H9 (cell line): ENCODE results near the gene TLE6. TPM values are rescaled to one million over a fixed set of nuclear protein-coding genes. Genes with fewer than 3 reads are reported as not detected.
A peak's percentile ranks its signal among the peaks of the same experiment; 100 is the strongest.

ENCODE experiments used
- DNase-seq: peaks from one replicate; pipeline ENCODE4 v3.0.0-alpha.2; 2017
- H2AFZ ChIP-seq: one replicate; pipeline ENCODE4 v1.6.1; 2013; ENCODE audit warnings: mild to moderate bottlenecking, low read length, control low read depth, moderate library complexity
- H2AK5ac ChIP-seq: 2 replicates; pipeline ENCODE4 v1.6.1; 2013; ENCODE audit warnings: low read length, control low read depth, mixed read lengths; ENCODE audit not compliant: insufficient read length
- H2BK120ac ChIP-seq: one replicate; pipeline ENCODE4 v1.6.1; 2013; ENCODE audit warnings: low read depth, mild to moderate bottlenecking, low read length, control low read depth, inconsistent platforms; ENCODE audit not compliant: poor library complexity, severe bottlenecking
- H2BK12ac ChIP-seq: 2 replicates; pipeline ENCODE4 v1.6.1; 2013; ENCODE audit warnings: low read length, control low read depth, mixed read lengths, low read depth; ENCODE audit not compliant: insufficient read length
- H2BK15ac ChIP-seq: 2 replicates; pipeline ENCODE4 v1.6.1; 2013; ENCODE audit warnings: low read depth, low read length, control low read depth
- H2BK20ac ChIP-seq: one replicate; pipeline ENCODE4 v1.6.1; 2013; ENCODE audit warnings: low read depth, mild to moderate bottlenecking, low read length, control low read depth, inconsistent platforms; ENCODE audit not compliant: poor library complexity, severe bottlenecking
- H2BK5ac ChIP-seq: 2 replicates; pipeline ENCODE4 v1.6.1; 2013; ENCODE audit warnings: low read length, control low read depth, mixed read lengths; ENCODE audit not compliant: insufficient read length
- H3K14ac ChIP-seq: 2 replicates; pipeline ENCODE4 v1.6.1; 2013; ENCODE audit warnings: low read length, control low read depth; ENCODE audit not compliant: insufficient read depth
- H3K18ac ChIP-seq: 2 replicates; pipeline ENCODE4 v1.6.1; 2013; ENCODE audit warnings: low read depth, mild to moderate bottlenecking, mixed read lengths, low read length, control low read depth; ENCODE audit not compliant: insufficient read length
- H3K23ac ChIP-seq: 2 replicates; pipeline ENCODE4 v1.6.1; 2013; ENCODE audit warnings: low read length, control low read depth, mixed read lengths, low read depth; ENCODE audit not compliant: insufficient read length
- H3K23me2 ChIP-seq: 2 replicates; pipeline ENCODE4 v1.6.1; 2013; ENCODE audit warnings: low read depth, mild to moderate bottlenecking, mixed read lengths, low read length, control low read depth; ENCODE audit not compliant: insufficient read length, poor library complexity, severe bottlenecking
- H3K27ac ChIP-seq: 2 replicates; pipeline ENCODE4 v1.5.1; 2013; ENCODE audit warnings: low read length, control low read depth, mixed read lengths, low read depth; ENCODE audit not compliant: insufficient read length
- H3K27me3 ChIP-seq: 2 replicates; pipeline ENCODE4 v1.6.1; 2013; ENCODE audit warnings: low read length, control low read depth, inconsistent platforms; ENCODE audit not compliant: insufficient read depth
- H3K4ac ChIP-seq: 2 replicates; pipeline ENCODE4 v1.6.1; 2013; ENCODE audit warnings: low read depth, mild to moderate bottlenecking, control low read depth, inconsistent platforms, low read length, moderate library complexity
- H3K4me1 ChIP-seq: 2 replicates; pipeline ENCODE4 v1.6.1; 2013; ENCODE audit warnings: low read length, control low read depth, inconsistent platforms; ENCODE audit not compliant: insufficient read depth
- H3K4me2 ChIP-seq: 2 replicates; pipeline ENCODE4 v1.6.1; 2013; ENCODE audit warnings: low read length, control low read depth, mixed read lengths; ENCODE audit not compliant: insufficient read length, insufficient read depth
- H3K56ac ChIP-seq: 2 replicates; pipeline ENCODE4 v1.6.1; 2013; ENCODE audit warnings: low read depth, mild to moderate bottlenecking, mixed read lengths, low read length, control low read depth; ENCODE audit not compliant: insufficient read length
- H3K79me1 ChIP-seq: 2 replicates; pipeline ENCODE4 v1.6.1; 2013; ENCODE audit warnings: low read depth, mild to moderate bottlenecking, moderate library complexity, low read length, control low read depth, inconsistent platforms; ENCODE audit not compliant: insufficient read depth, poor library complexity, severe bottlenecking
- H3K79me2 ChIP-seq: 2 replicates; pipeline ENCODE4 v1.6.1; 2013; ENCODE audit warnings: low read length, control low read depth, inconsistent platforms; ENCODE audit not compliant: insufficient read depth
- H3K9ac ChIP-seq: 2 replicates; pipeline ENCODE4 v1.6.1; 2013; ENCODE audit warnings: low read length, control low read depth, mixed read lengths; ENCODE audit not compliant: insufficient read length; ENCODE audit errors: extremely low read depth
- H3K9me3 ChIP-seq: one replicate; pipeline ENCODE4 v1.6.1; 2013; ENCODE audit warnings: low read depth, low read length, inconsistent platforms; ENCODE audit not compliant: control insufficient read depth
- H3T11ph ChIP-seq: one replicate; pipeline ENCODE4 v1.6.1; 2013; ENCODE audit warnings: mild to moderate bottlenecking, low read length, control low read depth, inconsistent platforms
- H4K20me1 ChIP-seq: one replicate; pipeline ENCODE4 v1.6.1; 2013; ENCODE audit not compliant: control insufficient read depth, insufficient read length, insufficient read depth
- H4K5ac ChIP-seq: 2 replicates; pipeline ENCODE4 v1.6.1; 2013; ENCODE audit warnings: low read depth, mild to moderate bottlenecking, mixed read lengths, low read length, control low read depth; ENCODE audit not compliant: insufficient read length
- H4K8ac ChIP-seq: replicated peaks from 2 replicates; pipeline ENCODE4 v1.6.1; 2013; ENCODE audit warnings: low read length, control low read depth, mixed read lengths, low read depth; ENCODE audit not compliant: insufficient read length
- H4K91ac ChIP-seq: 2 replicates; pipeline ENCODE4 v1.6.1; 2013; ENCODE audit warnings: low read depth, mild to moderate bottlenecking, moderate library complexity, mixed read lengths, low read length, control low read depth; ENCODE audit not compliant: insufficient read length
- H3K27ac Mint-ChIP-seq, 3 experiments: 2 replicates in 2 of 3; 3 replicates in 1 of 3; pipeline ENCODE4 v1.8.0; 2020 to 2021; ENCODE audit warnings: mixed read lengths in 3 of 3, mild to moderate bottlenecking in 1 of 3, moderate library complexity in 1 of 3
- H3K27me3 Mint-ChIP-seq: 2 replicates; pipeline ENCODE4 v1.8.0; 2021; ENCODE audit warnings: low read depth, mild to moderate bottlenecking, moderate library complexity, mixed read lengths
- H3K36me3 Mint-ChIP-seq, 3 experiments: 2 replicates in 2 of 3; 3 replicates in 1 of 3; pipeline ENCODE4 v1.8.0; 2020 to 2021; ENCODE audit warnings: low read depth in 3 of 3, mixed read lengths in 3 of 3; ENCODE audit not compliant: insufficient read depth in 1 of 3
- H3K4me1 Mint-ChIP-seq, 2 experiments: 2 replicates each; pipeline ENCODE4 v1.8.0; 2020; ENCODE audit warnings: mixed read lengths in 2 of 2
- H3K4me3 Mint-ChIP-seq, 2 experiments: 2 replicates in 1 of 2; 3 replicates in 1 of 2; pipeline ENCODE4 v1.8.0; 2020 to 2021; ENCODE audit warnings: mild to moderate bottlenecking in 2 of 2, mixed read lengths in 2 of 2, moderate library complexity in 1 of 2
- H3K9me3 Mint-ChIP-seq, 2 experiments: 2 replicates in 1 of 2; 3 replicates in 1 of 2; pipeline ENCODE4 v1.8.0; 2020; ENCODE audit warnings: mild to moderate bottlenecking in 2 of 2, mixed read lengths in 2 of 2, moderate library complexity in 1 of 2
- WGBS: extraction: QIAGEN DNeasy Blood & Tissue Kit; methylation state at CpG from one replicate; pipeline ENCODE4 v1.1.7; 2013; ENCODE audit warnings: missing lambda C conversion rate, low lambda C conversion rate, mixed read lengths; ENCODE audit not compliant: insufficient read length; ENCODE audit errors: extremely low coverage; 5-methylcytosine and 5-hydroxymethylcytosine counted together
- total RNA-seq: library from RNA; stranded (reverse); gene quantifications from 2 replicates; pipeline ENCODE4 v1.2.1, GENCODE V29; 2021
- TF ChIP-seq, protein P1 (sequence below): fragments of 200-600 bp; sonication (generic); conservative IDR thresholded peaks from 3 replicates; pipeline ENCODE4 v1.8.0; 2021; ENCODE audit warnings: antibody characterized with exemption, mild to moderate bottlenecking

Gene TLE6
- total RNA-seq, 1 experiment from 2014 or later = 1.7 TPM

DNA sequence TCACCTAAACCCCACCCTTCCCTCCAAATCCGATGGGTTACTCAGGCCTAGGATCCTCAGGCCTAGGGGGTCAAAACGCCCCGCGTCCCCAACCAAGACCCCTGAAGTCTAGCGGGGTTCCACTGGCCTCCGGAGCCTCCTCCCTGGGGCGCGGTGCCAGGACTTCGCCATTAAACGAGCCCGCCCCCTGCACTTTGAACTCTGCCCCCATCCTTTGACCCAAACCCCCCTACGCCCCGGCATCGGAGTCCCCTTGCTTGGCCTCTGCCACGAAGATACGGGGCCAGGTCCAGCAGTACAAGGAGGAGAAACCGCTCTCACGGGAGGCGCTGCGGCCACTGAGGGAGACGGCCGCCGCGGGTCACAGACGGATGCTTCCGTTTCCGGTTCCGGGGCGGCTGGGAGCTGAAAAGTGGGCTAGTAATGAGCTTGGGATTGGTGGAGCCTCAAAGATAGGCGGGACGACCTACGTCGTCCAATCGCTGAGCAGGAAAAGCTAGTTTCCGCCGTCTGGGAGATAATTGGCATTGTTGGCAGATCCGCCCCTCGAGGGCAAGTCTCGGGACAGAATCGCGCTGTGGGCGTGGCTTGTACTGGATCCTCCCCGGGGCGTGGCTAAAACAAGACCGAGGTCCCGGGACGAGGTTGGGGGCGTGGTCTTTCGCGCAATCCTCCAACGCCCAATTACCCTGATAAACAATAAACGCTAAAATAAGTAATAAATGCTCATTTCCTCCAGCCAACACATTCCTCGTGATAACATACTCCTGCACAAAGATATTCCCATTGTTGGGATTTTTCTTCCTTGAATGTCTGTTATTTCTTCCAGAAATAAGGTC, 26.9 kb upstream of the TLE6 start:
- Histone ChIP-seq H3K79me1 (no peaks in the 10 kb centered on the region), H2BK12ac (no peak overlapping the region), H4K20me1 (no peaks in the 10 kb centered on the region), H3K79me2 (peaks cover 5% of the 10 kb centered on the region; the same call in 1 of the 2 replicates), H3K14ac (peak overlapping the region; percentile 21; the same call in 1 of the 2 replicates), H3K9me3 (no peaks in the 10 kb centered on the region), H2BK20ac (no peak overlapping the region), H4K5ac (no peak overlapping the region), H3K56ac (no peak overlapping the region), H3K4me2 (peak overlapping the region; percentile 76), H3K23ac (no peak overlapping the region), H2BK5ac (no peak overlapping the region), H3K9ac (peak overlapping the region; percentile 80), H4K91ac (no peak overlapping the region), H3K18ac (peak overlapping the region; percentile 47), H3K4me1 (peaks cover 3% of the 10 kb centered on the region; the same call in 1 of the 2 replicates), H4K8ac (no peak overlapping the region), H2BK120ac (no peak overlapping the region), H3K27ac (no peak overlapping the region), H3K4ac (no peak overlapping the region), H2BK15ac (no peak overlapping the region), H2AFZ (no peak overlapping the region), H3K23me2 (no peaks in the 10 kb centered on the region), H2AK5ac (no peak overlapping the region), H3T11ph (no peak overlapping the region), H3K27me3 (no peaks in the 10 kb centered on the region)
- H3K27me3 Mint-ChIP-seq = no peaks in the 10 kb centered on the region
- DNase-seq = peak; percentile 99
- TF ChIP-seq, protein P1, sequence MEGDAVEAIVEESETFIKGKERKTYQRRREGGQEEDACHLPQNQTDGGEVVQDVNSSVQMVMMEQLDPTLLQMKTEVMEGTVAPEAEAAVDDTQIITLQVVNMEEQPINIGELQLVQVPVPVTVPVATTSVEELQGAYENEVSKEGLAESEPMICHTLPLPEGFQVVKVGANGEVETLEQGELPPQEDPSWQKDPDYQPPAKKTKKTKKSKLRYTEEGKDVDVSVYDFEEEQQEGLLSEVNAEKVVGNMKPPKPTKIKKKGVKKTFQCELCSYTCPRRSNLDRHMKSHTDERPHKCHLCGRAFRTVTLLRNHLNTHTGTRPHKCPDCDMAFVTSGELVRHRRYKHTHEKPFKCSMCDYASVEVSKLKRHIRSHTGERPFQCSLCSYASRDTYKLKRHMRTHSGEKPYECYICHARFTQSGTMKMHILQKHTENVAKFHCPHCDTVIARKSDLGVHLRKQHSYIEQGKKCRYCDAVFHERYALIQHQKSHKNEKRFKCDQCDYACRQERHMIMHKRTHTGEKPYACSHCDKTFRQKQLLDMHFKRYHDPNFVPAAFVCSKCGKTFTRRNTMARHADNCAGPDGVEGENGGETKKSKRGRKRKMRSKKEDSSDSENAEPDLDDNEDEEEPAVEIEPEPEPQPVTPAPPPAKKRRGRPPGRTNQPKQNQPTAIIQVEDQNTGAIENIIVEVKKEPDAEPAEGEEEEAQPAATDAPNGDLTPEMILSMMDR = no peak
- no peaks in the 10 kb centered on the region; a peak in 1 of 7 replicates for H3K36me3 Mint-ChIP-seq
- no peaks in the 10 kb centered on the region for H3K9me3 Mint-ChIP-seq
- peaks cover 8 to 16% of the 10 kb centered on the region in 2 experiments for H3K4me1 Mint-ChIP-seq
- H3K27ac Mint-ChIP-seq = peak overlapping the region; percentile 97 to 98 (median 97)
- no CpG with 5 or more reads among the region's 53 CpGs for WGBS
- peak overlapping the region; percentile 97 to 99 for H3K4me3 Mint-ChIP-seq
